PC-3 (cell line): ENCODE data around the gene C10orf120.

Source experiments
- EZH2 ChIP-seq: fragments of 300-600 bp; sonication (generic); IDR thresholded peaks from one replicate; pipeline ENCODE4 v1.6.1; 2017; ENCODE audit warnings: antibody characterized with exemption, mild to moderate bottlenecking, low read length; ENCODE audit not compliant: unreplicated experiment
- TF ChIP-seq, protein P1 (sequence below): fragments of 300-600 bp; sonication (generic); conservative IDR thresholded peaks from 2 replicates; pipeline ENCODE4 v1.5.1; 2017; ENCODE audit warnings: antibody characterized with exemption, low read depth, mild to moderate bottlenecking, low read length

GRCh38 chr10:122674781-122675180 lies 24.9 kb downstream of the C10orf120 start:
- TF ChIP-seq, protein P1, sequence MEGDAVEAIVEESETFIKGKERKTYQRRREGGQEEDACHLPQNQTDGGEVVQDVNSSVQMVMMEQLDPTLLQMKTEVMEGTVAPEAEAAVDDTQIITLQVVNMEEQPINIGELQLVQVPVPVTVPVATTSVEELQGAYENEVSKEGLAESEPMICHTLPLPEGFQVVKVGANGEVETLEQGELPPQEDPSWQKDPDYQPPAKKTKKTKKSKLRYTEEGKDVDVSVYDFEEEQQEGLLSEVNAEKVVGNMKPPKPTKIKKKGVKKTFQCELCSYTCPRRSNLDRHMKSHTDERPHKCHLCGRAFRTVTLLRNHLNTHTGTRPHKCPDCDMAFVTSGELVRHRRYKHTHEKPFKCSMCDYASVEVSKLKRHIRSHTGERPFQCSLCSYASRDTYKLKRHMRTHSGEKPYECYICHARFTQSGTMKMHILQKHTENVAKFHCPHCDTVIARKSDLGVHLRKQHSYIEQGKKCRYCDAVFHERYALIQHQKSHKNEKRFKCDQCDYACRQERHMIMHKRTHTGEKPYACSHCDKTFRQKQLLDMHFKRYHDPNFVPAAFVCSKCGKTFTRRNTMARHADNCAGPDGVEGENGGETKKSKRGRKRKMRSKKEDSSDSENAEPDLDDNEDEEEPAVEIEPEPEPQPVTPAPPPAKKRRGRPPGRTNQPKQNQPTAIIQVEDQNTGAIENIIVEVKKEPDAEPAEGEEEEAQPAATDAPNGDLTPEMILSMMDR: no peak
- TF ChIP-seq EZH2: no peak
